ENCODE data around the gene DHX35. TPM values are rescaled to one million over a fixed set of nuclear protein-coding genes. Genes with fewer than 3 reads are reported as not detected.

Gene DHX35
- total RNA-seq, 4 donors from 2014 or later = 16.1 to 17.9 (median 16.4) TPM

DNA sequence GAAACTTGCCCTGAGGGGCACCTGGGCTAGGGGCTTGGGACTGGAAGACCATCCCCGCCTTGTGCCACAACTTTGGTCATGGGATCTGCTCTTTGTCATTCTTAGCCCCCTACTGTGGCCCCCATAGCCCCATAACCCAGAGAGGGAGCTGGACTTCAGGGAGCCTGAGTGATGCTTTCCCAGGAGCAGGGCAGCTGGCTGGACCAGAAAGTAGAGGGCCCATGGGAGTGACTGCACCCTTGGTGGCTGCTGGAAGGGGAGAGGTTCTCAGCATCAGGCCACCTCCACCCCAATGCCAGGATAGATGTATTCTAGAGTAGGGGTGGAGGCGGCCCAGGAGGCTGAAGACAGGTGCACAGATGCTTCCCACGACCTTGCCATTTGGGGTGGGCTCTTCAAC is 41.7 kb upstream of the DHX35 start:
- intact Hi-C loops (cut with DNase I) = no loop called here
- Histone ChIP-seq H3K27ac (no peak overlapping the region), H3K36me3 (no peaks in the 10 kb centered on the region), H3K9me3 (no peaks in the 10 kb centered on the region), H3K27me3 (no peaks in the 10 kb centered on the region), H3K4me1 (no peaks in the 10 kb centered on the region), H3K4me3 (replicated peaks in 1 of 3) (no peak overlapping the region)
- no peak for DNase-seq
- TF ChIP-seq, protein P1, sequence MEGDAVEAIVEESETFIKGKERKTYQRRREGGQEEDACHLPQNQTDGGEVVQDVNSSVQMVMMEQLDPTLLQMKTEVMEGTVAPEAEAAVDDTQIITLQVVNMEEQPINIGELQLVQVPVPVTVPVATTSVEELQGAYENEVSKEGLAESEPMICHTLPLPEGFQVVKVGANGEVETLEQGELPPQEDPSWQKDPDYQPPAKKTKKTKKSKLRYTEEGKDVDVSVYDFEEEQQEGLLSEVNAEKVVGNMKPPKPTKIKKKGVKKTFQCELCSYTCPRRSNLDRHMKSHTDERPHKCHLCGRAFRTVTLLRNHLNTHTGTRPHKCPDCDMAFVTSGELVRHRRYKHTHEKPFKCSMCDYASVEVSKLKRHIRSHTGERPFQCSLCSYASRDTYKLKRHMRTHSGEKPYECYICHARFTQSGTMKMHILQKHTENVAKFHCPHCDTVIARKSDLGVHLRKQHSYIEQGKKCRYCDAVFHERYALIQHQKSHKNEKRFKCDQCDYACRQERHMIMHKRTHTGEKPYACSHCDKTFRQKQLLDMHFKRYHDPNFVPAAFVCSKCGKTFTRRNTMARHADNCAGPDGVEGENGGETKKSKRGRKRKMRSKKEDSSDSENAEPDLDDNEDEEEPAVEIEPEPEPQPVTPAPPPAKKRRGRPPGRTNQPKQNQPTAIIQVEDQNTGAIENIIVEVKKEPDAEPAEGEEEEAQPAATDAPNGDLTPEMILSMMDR (IDR thresholded peaks at IDR 0.05) = no peak
- TF ChIP-seq POLR2A (IDR thresholded peaks at IDR 0.05) = no peak
- WGBS, 2 donors = 77 to 80% methylated on average over 2 of the region's 3 CpGs

DNA sequence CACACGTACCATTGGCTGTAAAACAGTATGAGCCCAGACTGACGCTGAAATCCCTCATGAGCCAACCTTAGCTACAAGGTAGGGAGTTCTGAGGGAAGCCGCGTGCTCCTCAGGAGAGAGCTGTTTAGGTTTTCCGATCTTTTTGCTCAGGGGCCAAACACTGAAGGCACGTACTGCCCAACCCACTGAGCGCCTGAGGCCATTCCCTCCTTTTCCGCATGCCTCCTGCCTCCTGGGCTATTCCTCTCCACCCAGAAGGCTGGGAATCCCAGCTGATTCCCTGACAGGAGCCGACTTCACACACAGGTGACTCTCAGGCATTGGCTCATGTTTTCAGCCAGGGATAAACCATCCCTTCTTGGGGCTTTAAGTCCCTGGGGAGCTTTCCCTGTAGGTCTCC is 41.3 kb upstream of the DHX35 start:
- no peak overlapping the region for H3K4me3 ChIP-seq (replicated peaks in 1 of 3)
- no peak overlapping the region for H3K27ac ChIP-seq
- no peaks in the 10 kb centered on the region for H3K9me3 ChIP-seq
- no peak for DNase-seq
- no peaks in the 10 kb centered on the region for H3K36me3 ChIP-seq
- 82 to 89% methylated on average over 9 of the region's 9 CpGs for whole genome bisulfite sequencing, 2 donors
- peaks cover 0 to under 1% of the 10 kb centered on the region in 2 donors for H3K4me1 ChIP-seq
- H3K27me3 ChIP-seq = no peaks in the 10 kb centered on the region
- TF ChIP-seq, protein P1 (IDR thresholded peaks at IDR 0.05) = no peak
- TF ChIP-seq POLR2A (IDR thresholded peaks at IDR 0.05) = no peak
- intact Hi-C loops (cut with DNase I) = no loop called here

DNA sequence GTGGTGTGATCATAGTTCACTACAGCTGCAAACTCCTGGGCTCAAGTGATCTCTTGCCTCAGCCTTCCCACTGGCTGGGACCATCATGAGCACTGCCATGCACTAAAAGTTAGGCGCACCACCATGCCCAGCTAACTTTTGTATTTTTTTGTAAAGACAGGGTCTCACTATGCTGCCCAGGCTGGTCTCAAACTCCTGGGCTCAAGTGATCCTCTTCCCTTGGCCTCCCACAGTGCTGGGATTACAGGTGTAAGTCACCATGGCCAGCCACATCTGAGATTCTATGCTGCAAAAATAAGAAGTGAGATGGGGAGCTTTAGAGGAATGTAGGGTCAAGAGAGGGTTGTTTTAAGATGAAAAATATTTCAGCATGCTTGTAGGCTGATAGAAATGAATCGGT is 37.4 kb upstream of the DHX35 start:
- Histone ChIP-seq H3K27me3 (no peaks in the 10 kb centered on the region), H3K4me1 (peaks cover 7 to 13% of the 10 kb centered on the region in 2 donors), H3K36me3 (no peaks in the 10 kb centered on the region), H3K27ac (no peak overlapping the region), H3K4me3 (replicated peaks in 1 of 3) (no peak overlapping the region), H3K9me3 (no peaks in the 10 kb centered on the region)
- DNase-seq = no peak
- intact Hi-C loops (cut with DNase I) = loop anchor here (5.0 kb wide), 1 partner anchor 123 kb away; no protein-coding TSS in a partner anchor
- TF ChIP-seq, protein P1 (IDR thresholded peaks at IDR 0.05) = no peak
- TF ChIP-seq POLR2A (IDR thresholded peaks at IDR 0.05) = no peak
- 92 to 95% methylated on average over 2 of the region's 2 CpGs for WGBS, 2 donors

DNA sequence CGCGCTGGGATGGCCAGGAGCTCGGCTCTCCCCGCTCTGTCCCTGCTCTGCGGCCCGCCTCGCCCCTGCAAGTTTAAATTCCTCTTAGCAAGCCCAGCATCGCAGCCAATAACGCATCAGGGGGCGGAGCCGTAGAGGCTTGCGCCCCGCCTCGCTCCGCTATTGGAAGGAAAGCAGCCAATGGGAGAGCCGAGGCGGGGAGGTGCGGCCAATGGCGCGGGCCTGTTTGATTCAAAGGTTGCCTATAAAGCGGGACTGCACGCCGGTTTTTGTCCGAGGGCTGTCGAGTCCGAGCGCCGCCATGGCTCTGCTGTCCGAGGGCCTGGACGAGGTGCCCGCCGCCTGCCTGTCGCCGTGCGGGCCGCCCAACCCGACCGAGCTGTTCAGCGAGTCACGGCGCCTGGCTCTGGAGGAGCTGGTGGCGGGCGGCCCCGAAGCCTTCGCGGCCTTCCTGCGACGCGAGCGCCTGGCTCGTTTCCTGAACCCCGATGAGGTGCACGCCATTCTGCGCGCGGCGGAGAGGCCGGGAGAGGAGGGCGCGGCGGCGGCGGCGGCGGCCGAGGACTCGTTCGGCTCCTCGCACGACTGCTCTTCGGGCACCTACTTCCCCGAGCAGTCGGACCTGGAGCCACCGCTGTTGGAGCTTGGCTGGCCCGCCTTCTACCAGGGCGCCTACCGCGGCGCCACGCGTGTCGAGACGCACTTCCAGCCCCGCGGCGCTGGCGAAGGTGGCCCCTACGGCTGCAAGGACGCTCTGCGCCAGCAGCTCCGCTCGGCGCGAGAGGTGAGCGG is 35.8 kb upstream of the DHX35 start, which contains the start of gene FAM83D:
Gene FAM83D, plus strand, starts transcription at position 276 of the 792 bp plus-strand sequence. Its CDS starts 26 bp downstream, at position 302.
- TF ChIP-seq, protein P1 (IDR thresholded peaks at IDR 0.05) = peak in 1 of 6 experiments; percentile 50
- TF ChIP-seq POLR2A (IDR thresholded peaks at IDR 0.05) = peak in 1 of 2 donors; percentile 72
- H3K36me3 ChIP-seq = no peaks in the 10 kb centered on the region
- peak within 1 kb of the TSS in 2 of 3 donors; percentile 29 to 51 for H3K4me3 ChIP-seq (replicated peaks in 1 of 3)
- intact Hi-C loops (cut with DNase I) = loop anchor here (5.0 kb wide), 1 partner anchor 121 kb away; no protein-coding TSS in a partner anchor
- DNase-seq = peak; percentile 88 to 93
- 0 to 1% methylated on average over 7 to 31 of the region's 95 CpGs for WGBS, 2 donors
- H3K27ac ChIP-seq = no peak within 1 kb of the TSS
- peaks cover 7 to 13% of the 10 kb centered on the region in 2 donors for H3K4me1 ChIP-seq
- no peaks in the 10 kb centered on the region for H3K9me3 ChIP-seq
- no peaks in the 10 kb centered on the region for H3K27me3 ChIP-seq
